ENCODE data around the gene ATG13. TPM values are rescaled to one million over a fixed set of nuclear protein-coding genes. Genes with fewer than 3 reads are reported as not detected.

Gene ATG13
- total and polyA plus RNA-seq, 7 donors: 16.8 to 50.7 (median 32.7) TPM

- no peak for TF ChIP-seq CTCF (IDR thresholded peaks at IDR 0.05)
- 55 to 74% (median 58%) methylated on average over 15 of the region's 15 CpGs for whole genome bisulfite sequencing, 3 donors
- intact Hi-C loops (cut with DNase I): no loop called here
- Histone ChIP-seq H3K27me3 (ENCODE audit: insufficient read depth in 3 of 3, low read length in 2 of 3) (no peaks in the 10 kb centered on the region), H3K27ac (peak overlapping the region; percentile 74), H3K36me3 (ENCODE audit: insufficient read depth in 1 of 2, low read depth in 1 of 2) (peaks cover 0 to 57% of the 10 kb centered on the region in 2 donors), H3K4me3 (no peak overlapping the region), H3K9me3 (no peaks in the 10 kb centered on the region), H3K4me1 (peaks cover 28% of the 10 kb centered on the region)
- DNase-seq (no peak), ATAC-seq (peak in 2 of 4 donors; percentile 8 to 55)
Measured at GRCh38 chr11:46686886-46687795, 69.8 kb downstream of the ATG13 start.

GRCh38 chr11:46690702-46691101, 73.3 kb downstream of the ATG13 start:
- TF ChIP-seq CTCF (IDR thresholded peaks at IDR 0.05): no peak
- no peak overlapping the region for H3K4me3 ChIP-seq
- H3K27ac ChIP-seq: no peak overlapping the region
- H3K4me1 ChIP-seq: peaks cover 10% of the 10 kb centered on the region
- H3K36me3 ChIP-seq (ENCODE audit: insufficient read depth in 1 of 2, low read depth in 1 of 2): peaks cover 3 to 88% of the 10 kb centered on the region in 2 donors
- H3K9me3 ChIP-seq: no peaks in the 10 kb centered on the region
- intact Hi-C loops (cut with DNase I): no loop called here
- no peak for DNase-seq
- H3K27me3 ChIP-seq (ENCODE audit: insufficient read depth in 3 of 3, low read length in 2 of 3): no peaks in the 10 kb centered on the region
- ATAC-seq: no peak
- 81 to 100% (median 98%) methylated on average over 1 of the region's 1 CpG for WGBS, 3 donors

- intact Hi-C loops (cut with DNase I): no loop called here
- Histone ChIP-seq H3K9me3 (no peaks in the 10 kb centered on the region), H3K4me3 (no peak overlapping the region), H3K27me3 (ENCODE audit: insufficient read depth in 3 of 3, low read length in 2 of 3) (no peaks in the 10 kb centered on the region), H3K27ac (no peak overlapping the region), H3K4me1 (peaks cover 24% of the 10 kb centered on the region), H3K36me3 (ENCODE audit: insufficient read depth in 1 of 2, low read depth in 1 of 2) (peaks cover 3 to 74% of the 10 kb centered on the region in 2 donors)
- no peak for TF ChIP-seq CTCF (IDR thresholded peaks at IDR 0.05)
- WGBS, 3 donors: 82 to 86% (median 84%) methylated on average over 4 of the region's 4 CpGs
- no peak for DNase-seq
- no peak for ATAC-seq
Measured at GRCh38 chr11:46692450-46692849, 75.1 kb downstream of the ATG13 start.

- Histone ChIP-seq H3K4me3 (no peak overlapping the region), H3K9me3 (no peaks in the 10 kb centered on the region), H3K27me3 (ENCODE audit: insufficient read depth in 3 of 3, low read length in 2 of 3) (no peaks in the 10 kb centered on the region), H3K4me1 (peaks cover 30% of the 10 kb centered on the region), H3K36me3 (ENCODE audit: insufficient read depth in 1 of 2, low read depth in 1 of 2) (peaks cover 3 to 65% of the 10 kb centered on the region in 2 donors), H3K27ac (peak overlapping the region; percentile 36)
- WGBS, 3 donors: 44 to 52% (median 49%) methylated on average over 2 of the region's 2 CpGs
- intact Hi-C loops (cut with DNase I): no loop called here
- TF ChIP-seq CTCF (IDR thresholded peaks at IDR 0.05): no peak
- no peak for DNase-seq
- ATAC-seq: no peak
Measured at GRCh38 chr11:46693597-46694012, 76.3 kb downstream of the ATG13 start.
